Osteocyte (in vitro differentiated cells): ENCODE measurements around the gene CBX4. TPM values are rescaled to one million over a fixed set of nuclear protein-coding genes. Genes with fewer than 3 reads are reported as not detected.

Source experiments
- DNase-seq: peaks from one replicate; pipeline ENCODE4 v3.0.0; 2021; ENCODE audit warnings: mixed read lengths; ENCODE audit not compliant: unreplicated experiment; ENCODE audit errors: extremely low spot score
- H3K27ac Mint-ChIP-seq: one replicate; pipeline ENCODE4 v1.8.0; 2021; ENCODE audit warnings: mild to moderate bottlenecking, mixed read lengths; ENCODE audit not compliant: unreplicated experiment
- H3K27me3 Mint-ChIP-seq: one replicate; pipeline ENCODE4 v1.8.0; 2021; ENCODE audit warnings: mixed read lengths; ENCODE audit not compliant: unreplicated experiment
- H3K36me3 Mint-ChIP-seq: one replicate; pipeline ENCODE4 v1.8.0; 2021; ENCODE audit warnings: mixed read lengths; ENCODE audit not compliant: unreplicated experiment
- H3K4me1 Mint-ChIP-seq: one replicate; pipeline ENCODE4 v1.8.0; 2021; ENCODE audit warnings: mixed read lengths; ENCODE audit not compliant: unreplicated experiment
- H3K4me3 Mint-ChIP-seq: one replicate; pipeline ENCODE4 v1.8.0; 2021; ENCODE audit warnings: mild to moderate bottlenecking, moderate library complexity, mixed read lengths; ENCODE audit not compliant: unreplicated experiment
- H3K9me3 Mint-ChIP-seq: one replicate; pipeline ENCODE4 v1.8.0; 2021; ENCODE audit warnings: mixed read lengths; ENCODE audit not compliant: unreplicated experiment
- total RNA-seq: library from RNA; stranded (reverse); gene quantifications from 2 replicates; pipeline ENCODE4 v1.2.1, GENCODE V29; 2021
- TF ChIP-seq, protein P1 (sequence below): fragments of 200-600 bp; sonication (generic); IDR thresholded peaks from 2 replicates; pipeline ENCODE4 v1.5.0; 2021; ENCODE audit warnings: antibody characterized with exemption, mild to moderate bottlenecking, moderate library complexity

CBX4 gene
- total RNA-seq, 1 donor from 2014 or later: 23.2 TPM

DNA sequence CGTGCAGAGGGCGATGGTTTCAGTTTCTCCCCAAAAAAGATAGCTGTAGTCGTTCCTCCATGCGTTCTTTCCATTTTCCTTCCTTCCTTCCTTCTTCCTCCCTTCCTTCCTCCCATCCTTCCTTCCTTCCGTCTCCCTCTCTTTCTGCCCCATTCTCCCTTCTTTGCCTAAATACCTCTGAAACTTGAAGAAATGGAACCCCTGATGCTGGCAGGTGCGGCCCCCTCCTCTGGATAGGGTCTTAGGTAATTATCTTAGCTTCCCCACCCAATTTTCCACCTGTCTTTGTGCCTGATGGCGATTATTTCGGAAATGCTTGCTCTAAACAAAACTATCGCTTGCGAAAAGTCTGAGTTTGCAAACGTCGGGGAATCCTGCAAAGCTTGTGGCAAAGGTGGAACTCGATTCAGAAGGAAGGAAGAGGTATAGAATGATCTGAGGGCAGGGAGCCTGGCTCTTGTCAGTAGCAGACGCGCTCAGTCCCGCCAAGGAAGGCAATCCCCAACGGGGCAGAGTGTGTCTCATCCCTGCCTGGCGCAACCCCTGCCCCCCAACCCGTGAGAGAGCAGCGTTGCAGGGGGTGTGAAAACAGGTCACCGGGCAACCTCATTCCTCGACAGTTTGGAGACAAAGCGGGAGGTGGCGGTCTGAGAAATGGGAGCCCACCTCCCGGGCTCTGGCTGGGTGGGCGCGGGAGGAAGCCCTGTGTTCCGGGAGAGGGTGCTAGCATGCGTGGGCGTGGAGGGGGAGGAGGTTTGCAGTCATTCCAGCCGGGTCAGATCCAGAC is 39.5 kb downstream of the CBX4 start:
- DNase-seq: no peak
- H3K4me1 Mint-ChIP-seq: peaks cover 40% of the 10 kb centered on the region
- H3K27me3 Mint-ChIP-seq: peaks cover 43% of the 10 kb centered on the region
- H3K4me3 Mint-ChIP-seq: no peak overlapping the region
- H3K9me3 Mint-ChIP-seq: no peaks in the 10 kb centered on the region
- no peak overlapping the region for H3K27ac Mint-ChIP-seq
- TF ChIP-seq, protein P1, sequence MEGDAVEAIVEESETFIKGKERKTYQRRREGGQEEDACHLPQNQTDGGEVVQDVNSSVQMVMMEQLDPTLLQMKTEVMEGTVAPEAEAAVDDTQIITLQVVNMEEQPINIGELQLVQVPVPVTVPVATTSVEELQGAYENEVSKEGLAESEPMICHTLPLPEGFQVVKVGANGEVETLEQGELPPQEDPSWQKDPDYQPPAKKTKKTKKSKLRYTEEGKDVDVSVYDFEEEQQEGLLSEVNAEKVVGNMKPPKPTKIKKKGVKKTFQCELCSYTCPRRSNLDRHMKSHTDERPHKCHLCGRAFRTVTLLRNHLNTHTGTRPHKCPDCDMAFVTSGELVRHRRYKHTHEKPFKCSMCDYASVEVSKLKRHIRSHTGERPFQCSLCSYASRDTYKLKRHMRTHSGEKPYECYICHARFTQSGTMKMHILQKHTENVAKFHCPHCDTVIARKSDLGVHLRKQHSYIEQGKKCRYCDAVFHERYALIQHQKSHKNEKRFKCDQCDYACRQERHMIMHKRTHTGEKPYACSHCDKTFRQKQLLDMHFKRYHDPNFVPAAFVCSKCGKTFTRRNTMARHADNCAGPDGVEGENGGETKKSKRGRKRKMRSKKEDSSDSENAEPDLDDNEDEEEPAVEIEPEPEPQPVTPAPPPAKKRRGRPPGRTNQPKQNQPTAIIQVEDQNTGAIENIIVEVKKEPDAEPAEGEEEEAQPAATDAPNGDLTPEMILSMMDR: no peak
- H3K36me3 Mint-ChIP-seq: no peaks in the 10 kb centered on the region

DNA sequence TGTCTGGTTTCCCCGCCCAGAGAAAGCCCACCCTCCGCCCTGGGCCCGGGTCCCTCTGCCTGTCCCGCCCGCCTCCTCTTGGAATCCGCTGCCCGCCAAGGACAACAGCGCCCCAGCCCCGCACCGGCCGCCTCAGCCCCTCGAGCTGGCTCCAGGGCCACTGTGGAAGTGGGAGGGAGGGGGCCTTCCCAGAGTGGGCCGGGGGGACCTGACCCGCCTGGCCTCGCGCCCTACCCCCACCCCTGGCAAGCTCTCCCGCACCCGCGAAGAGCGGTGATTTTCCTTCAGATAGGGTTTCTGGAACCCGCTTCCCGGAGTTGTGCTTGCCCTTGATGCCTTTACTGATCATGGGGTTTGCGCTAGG is 40.1 kb downstream of the CBX4 start:
- Mint-ChIP-seq H3K4me3 (no peak overlapping the region), H3K9me3 (no peaks in the 10 kb centered on the region), H3K4me1 (peaks cover 38% of the 10 kb centered on the region), H3K27ac (no peak overlapping the region), H3K36me3 (no peaks in the 10 kb centered on the region), H3K27me3 (peaks cover 38% of the 10 kb centered on the region)
- DNase-seq: no peak
- TF ChIP-seq, protein P1: no peak

DNA sequence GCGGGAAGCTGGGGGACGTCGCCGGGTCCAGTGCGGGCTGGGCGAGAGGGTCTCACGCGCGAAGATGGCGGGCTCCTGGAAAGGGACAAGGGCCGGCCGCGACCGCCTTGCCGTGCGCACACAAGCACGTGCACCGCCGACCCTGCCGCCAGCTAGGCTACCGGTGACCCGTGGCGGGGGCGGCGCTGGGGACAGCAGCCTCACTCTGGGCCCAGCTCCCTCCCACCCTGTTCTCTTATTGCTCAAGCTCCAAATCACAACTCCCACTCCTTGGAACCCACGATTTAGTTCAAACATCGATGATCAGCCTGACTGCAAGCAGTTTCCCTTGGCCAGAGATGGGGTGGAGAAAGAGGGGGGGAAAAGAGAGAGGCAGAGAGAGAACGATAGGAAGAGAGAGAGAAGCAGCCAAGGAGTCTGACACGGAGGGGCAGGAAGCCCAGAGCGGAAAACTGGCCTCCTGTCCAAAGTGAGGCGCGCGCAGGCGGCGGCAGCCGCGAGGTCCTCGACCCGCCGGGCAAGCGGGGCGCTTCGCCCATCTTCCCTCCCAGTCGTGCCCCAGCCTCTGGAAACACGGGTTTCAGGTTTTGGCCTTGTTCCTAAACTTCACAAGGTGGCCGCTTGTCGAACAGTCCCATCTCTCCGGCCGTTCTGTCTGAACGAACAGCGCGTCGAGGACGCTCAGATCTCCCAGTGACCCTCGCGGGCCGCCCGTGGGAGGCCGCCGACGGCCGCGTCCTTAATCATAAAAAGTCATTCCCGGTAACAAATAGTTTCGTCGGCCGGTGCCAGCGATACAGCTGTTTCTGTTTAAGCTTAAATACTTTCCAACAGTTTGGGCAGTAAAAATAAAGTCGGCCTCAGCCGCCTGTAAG is 40.7 kb downstream of the CBX4 start:
- H3K9me3 Mint-ChIP-seq: no peaks in the 10 kb centered on the region
- H3K27ac Mint-ChIP-seq: no peak overlapping the region
- H3K36me3 Mint-ChIP-seq: no peaks in the 10 kb centered on the region
- H3K27me3 Mint-ChIP-seq: peaks cover 36% of the 10 kb centered on the region
- TF ChIP-seq, protein P1: no peak
- H3K4me3 Mint-ChIP-seq: peak overlapping the region; percentile 64
- DNase-seq: no peak
- peaks cover 41% of the 10 kb centered on the region for H3K4me1 Mint-ChIP-seq

DNA sequence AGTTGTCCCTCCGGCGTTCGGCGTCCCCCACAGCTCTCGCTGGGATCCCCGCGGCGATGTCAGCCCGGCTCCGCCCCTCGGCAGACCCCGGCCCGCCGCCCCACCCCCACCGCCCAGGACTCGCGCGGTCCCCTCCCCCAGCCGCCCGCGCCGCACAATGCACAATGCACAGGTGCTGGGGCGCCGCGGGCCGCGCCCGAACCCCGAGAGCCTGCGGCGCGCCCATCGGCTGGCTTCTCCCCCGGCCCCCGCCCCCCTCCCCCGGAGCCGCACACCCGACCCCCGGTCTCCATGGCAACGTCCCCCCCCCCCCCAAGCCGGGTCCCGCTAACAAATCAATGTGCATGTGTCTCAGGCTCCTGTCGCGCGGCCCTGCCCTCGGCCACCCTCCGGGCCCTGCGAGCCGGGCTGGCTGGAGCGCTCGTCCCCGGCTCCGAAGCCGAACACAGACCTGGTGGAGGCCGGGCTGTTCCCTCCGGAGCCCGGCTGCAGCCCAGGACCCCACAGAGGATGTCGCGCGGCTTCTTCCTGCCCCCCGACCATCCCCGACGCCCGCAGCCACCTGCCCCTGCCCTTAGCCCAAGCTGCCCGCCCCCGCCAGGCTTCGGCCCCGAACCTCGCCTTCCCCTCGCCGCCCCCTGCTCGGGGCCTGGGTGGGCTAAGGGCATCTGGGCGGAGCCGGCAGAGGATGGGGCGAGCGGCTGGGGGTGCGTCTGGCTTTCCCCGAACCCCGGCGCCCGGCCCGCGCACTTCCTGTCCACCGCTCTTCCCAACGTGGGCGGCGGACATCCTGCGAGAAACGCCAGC is 41.5 kb downstream of the CBX4 start:
- H3K4me3 Mint-ChIP-seq: peak overlapping the region; percentile 82
- TF ChIP-seq, protein P1: no peak
- no peak overlapping the region for H3K27ac Mint-ChIP-seq
- peaks cover 32% of the 10 kb centered on the region for H3K27me3 Mint-ChIP-seq
- H3K4me1 Mint-ChIP-seq: peaks cover 42% of the 10 kb centered on the region
- H3K36me3 Mint-ChIP-seq: no peaks in the 10 kb centered on the region
- DNase-seq: no peak
- H3K9me3 Mint-ChIP-seq: no peaks in the 10 kb centered on the region
